Naive B cell (primary cell): ENCODE results near the gene ATPAF1. TPM values are rescaled to one million over a fixed set of nuclear protein-coding genes. Genes with fewer than 3 reads are reported as not detected.

Source experiments
- ATAC-seq, 2 donors: fragments of 150-1000 bp; cut with Tn5 transposase; 2 replicates each; pipeline ENCODE4 v1.10.0; 2021; ENCODE audit warnings: low read depth in 2 of 2, mild to moderate bottlenecking in 2 of 2, moderate library complexity in 2 of 2
- DNase-seq: peaks from one replicate; pipeline ENCODE4 v3.0.0; 2022
- H3K27ac Mint-ChIP-seq, 6 donors: one replicate each; pipeline ENCODE4 v1.8.0; 2020 to 2022; ENCODE audit warnings: mild to moderate bottlenecking in 6 of 6, mixed read lengths in 6 of 6, moderate library complexity in 5 of 6, inconsistent platforms in 2 of 6
- H3K27me3 Mint-ChIP-seq, 3 donors: one replicate each; pipeline ENCODE4 v1.8.0; 2021 to 2022; ENCODE audit warnings: mixed read lengths in 3 of 3, mild to moderate bottlenecking in 1 of 3
- H3K36me3 Mint-ChIP-seq, 2 donors: one replicate each; pipeline ENCODE4 v1.8.0; 2020 to 2022; ENCODE audit warnings: mixed read lengths in 2 of 2, inconsistent platforms in 1 of 2, mild to moderate bottlenecking in 1 of 2
- H3K4me1 Mint-ChIP-seq, 3 donors: one replicate each; pipeline ENCODE4 v1.8.0; 2020 to 2022; ENCODE audit warnings: mixed read lengths in 3 of 3, inconsistent platforms in 1 of 3, mild to moderate bottlenecking in 1 of 3, moderate library complexity in 1 of 3
- H3K4me3 Mint-ChIP-seq, 8 donors: one replicate each; pipeline ENCODE4 v1.8.0; 2020 to 2022; ENCODE audit warnings: mild to moderate bottlenecking in 8 of 8, mixed read lengths in 8 of 8, moderate library complexity in 8 of 8, inconsistent platforms in 2 of 8
- H3K9me3 Mint-ChIP-seq, 7 donors: one replicate each; pipeline ENCODE4 v1.8.0; 2020 to 2022; ENCODE audit warnings: mixed read lengths in 7 of 7, mild to moderate bottlenecking in 5 of 7, inconsistent platforms in 2 of 7, moderate library complexity in 1 of 7
- polyA plus RNA-seq, 6 donors: library from polyadenylated mRNA; unstranded; fragments of 300-500 nt; fragmentation: Illumina TruSeq; gene quantifications; one replicate each; pipeline ENCODE4 v1.2.3, GENCODE V29; 2021; ENCODE audit warnings: low read depth in 6 of 6

The ATPAF1 gene
- polyA plus RNA-seq, 6 donors from 2014 or later: 45.0 to 87.6 (median 55.8) TPM

GRCh38 chr1:46599059-46599970, 68.8 kb downstream of the ATPAF1 start:
- no peak overlapping the region for H3K4me3 Mint-ChIP-seq
- H3K36me3 Mint-ChIP-seq: no peaks in the 10 kb centered on the region
- no peaks in the 10 kb centered on the region for H3K27me3 Mint-ChIP-seq

GRCh38 chr1:46596846-46597245, 71.3 kb downstream of the ATPAF1 start:
- H3K27ac Mint-ChIP-seq: no peak overlapping the region
- H3K4me1 Mint-ChIP-seq: peaks cover 20 to 46% (median 41%) of the 10 kb centered on the region in 3 donors
- ATAC-seq (no peak), DNase-seq (no peak)
- no peak overlapping the region for H3K4me3 Mint-ChIP-seq
- peaks cover 13 to 17% of the 10 kb centered on the region in 2 donors for H3K36me3 Mint-ChIP-seq
- H3K27me3 Mint-ChIP-seq: no peaks in the 10 kb centered on the region
- no peaks in the 10 kb centered on the region for H3K9me3 Mint-ChIP-seq

More at GRCh38 chr1:46599059-46599970, 68.8 kb downstream of the ATPAF1 start:
- Mint-ChIP-seq H3K4me1 (peaks cover 30 to 69% (median 59%) of the 10 kb centered on the region in 3 donors), H3K27ac (peak overlapping the region in 1 of 6 donors; percentile 67), H3K9me3 (no peaks in the 10 kb centered on the region)
- no peak for ATAC-seq
- DNase-seq: no peak

- peak overlapping the region in 1 of 6 donors; percentile 35 for H3K27ac Mint-ChIP-seq
These were observed 72.1 kb downstream of the ATPAF1 start for GRCh38 chr1:46596036-46596435.

GRCh38 chr1:46595127-46595526, 73.0 kb downstream of the ATPAF1 start:
- H3K27ac Mint-ChIP-seq: peak overlapping the region in 3 of 6 donors; percentile 21 to 50 (median 24)
- no peaks in the 10 kb centered on the region for H3K27me3 Mint-ChIP-seq
- H3K36me3 Mint-ChIP-seq: peaks cover 30% of the 10 kb centered on the region in 2 donors
- H3K4me1 Mint-ChIP-seq: peaks cover 14 to 35% (median 32%) of the 10 kb centered on the region in 3 donors
- ATAC-seq (no peak), DNase-seq (no peak)
- H3K9me3 Mint-ChIP-seq: no peaks in the 10 kb centered on the region
- H3K4me3 Mint-ChIP-seq: no peak overlapping the region

More at GRCh38 chr1:46596036-46596435, 72.1 kb downstream of the ATPAF1 start:
- no peaks in the 10 kb centered on the region for H3K9me3 Mint-ChIP-seq
- DNase-seq (no peak), ATAC-seq (no peak)
- no peaks in the 10 kb centered on the region for H3K27me3 Mint-ChIP-seq
- peaks cover 21 to 23% of the 10 kb centered on the region in 2 donors for H3K36me3 Mint-ChIP-seq
- H3K4me1 Mint-ChIP-seq: peaks cover 17 to 41% (median 32%) of the 10 kb centered on the region in 3 donors
- H3K4me3 Mint-ChIP-seq: no peak overlapping the region

- H3K27ac Mint-ChIP-seq: no peak overlapping the region
- peaks cover 10 to 27% (median 25%) of the 10 kb centered on the region in 3 donors for H3K4me1 Mint-ChIP-seq
- H3K9me3 Mint-ChIP-seq: peaks cover 0 to 1% (median 0%) of the 10 kb centered on the region in 7 donors
- H3K36me3 Mint-ChIP-seq: peaks cover 40% of the 10 kb centered on the region in 2 donors
- H3K27me3 Mint-ChIP-seq: no peaks in the 10 kb centered on the region
- no peak overlapping the region for H3K4me3 Mint-ChIP-seq
- ATAC-seq (no peak), DNase-seq (no peak)
These were observed 74.1 kb downstream of the ATPAF1 start for GRCh38 chr1:46594063-46594462.

- H3K4me1 Mint-ChIP-seq: peaks cover 7 to 25% (median 23%) of the 10 kb centered on the region in 3 donors
- peaks cover 0 to 1% (median 0%) of the 10 kb centered on the region in 7 donors for H3K9me3 Mint-ChIP-seq
- no peaks in the 10 kb centered on the region for H3K27me3 Mint-ChIP-seq
- H3K27ac Mint-ChIP-seq: no peak overlapping the region
- H3K36me3 Mint-ChIP-seq: peaks cover 43 to 44% of the 10 kb centered on the region in 2 donors
- ATAC-seq (no peak), DNase-seq (no peak)
- H3K4me3 Mint-ChIP-seq: no peak overlapping the region
These were observed 75.3 kb downstream of the ATPAF1 start for GRCh38 chr1:46592823-46593222.

- peaks cover 43 to 44% of the 10 kb centered on the region in 2 donors for H3K36me3 Mint-ChIP-seq
- H3K27ac Mint-ChIP-seq: no peak overlapping the region
- H3K4me3 Mint-ChIP-seq: no peak overlapping the region
- H3K4me1 Mint-ChIP-seq: peaks cover 0 to 2% (median under 1%) of the 10 kb centered on the region in 3 donors
- ATAC-seq (no peak), DNase-seq (no peak)
- peaks cover 0 to 1% (median 0%) of the 10 kb centered on the region in 7 donors for H3K9me3 Mint-ChIP-seq
- H3K27me3 Mint-ChIP-seq: no peaks in the 10 kb centered on the region
These were observed 78.6 kb downstream of the ATPAF1 start for GRCh38 chr1:46589529-46589928.

GRCh38 chr1:46587069-46587468, 81.1 kb downstream of the ATPAF1 start:
- no peak for ATAC-seq
- Mint-ChIP-seq H3K4me3 (no peak overlapping the region), H3K4me1 (no peaks in the 10 kb centered on the region), H3K27me3 (no peaks in the 10 kb centered on the region), H3K9me3 (peaks cover 0 to 1% (median 0%) of the 10 kb centered on the region in 7 donors), H3K36me3 (peaks cover 32 to 43% of the 10 kb centered on the region in 2 donors), H3K27ac (no peak overlapping the region)
- no peak for DNase-seq

GRCh38 chr1:46585312-46585938, 82.7 kb downstream of the ATPAF1 start:
- DNase-seq (no peak), ATAC-seq (no peak)
- H3K27me3 Mint-ChIP-seq: no peaks in the 10 kb centered on the region
- H3K36me3 Mint-ChIP-seq: peaks cover 21 to 34% of the 10 kb centered on the region in 2 donors
- no peak overlapping the region for H3K27ac Mint-ChIP-seq
- H3K4me1 Mint-ChIP-seq: peaks cover 0 to 4% (median 0%) of the 10 kb centered on the region in 3 donors
- no peak overlapping the region for H3K4me3 Mint-ChIP-seq
- H3K9me3 Mint-ChIP-seq: peaks cover 0 to 1% (median 0%) of the 10 kb centered on the region in 7 donors

GRCh38 chr1:46583494-46583893, 84.7 kb downstream of the ATPAF1 start:
- no peak overlapping the region for H3K4me3 Mint-ChIP-seq
- H3K36me3 Mint-ChIP-seq: peaks cover 10 to 18% of the 10 kb centered on the region in 2 donors
- DNase-seq: no peak
- H3K4me1 Mint-ChIP-seq: peaks cover 0 to 4% (median 0%) of the 10 kb centered on the region in 3 donors
- ATAC-seq: no peak
- peak overlapping the region in 2 of 6 donors; percentile 18 to 81 for H3K27ac Mint-ChIP-seq
- no peaks in the 10 kb centered on the region for H3K27me3 Mint-ChIP-seq
- no peaks in the 10 kb centered on the region for H3K9me3 Mint-ChIP-seq

- Mint-ChIP-seq H3K36me3 (peaks cover 14 to 21% of the 10 kb centered on the region in 2 donors), H3K9me3 (no peaks in the 10 kb centered on the region), H3K27ac (peak overlapping the region in 3 of 6 donors; percentile 18 to 49 (median 32)), H3K4me3 (no peak overlapping the region), H3K27me3 (no peaks in the 10 kb centered on the region), H3K4me1 (peaks cover 0 to 4% (median 0%) of the 10 kb centered on the region in 3 donors)
- ATAC-seq: no peak
- DNase-seq: no peak
These were observed 85.2 kb downstream of the ATPAF1 start for GRCh38 chr1:46582972-46583371.
